B cell (primary cell): Measurements from ENCODE around the gene XYLT1. TPM values are rescaled to one million over a fixed set of nuclear protein-coding genes. Genes with fewer than 3 reads are reported as not detected.

Experiments used
- ATAC-seq: fragments of 200-7000 bp; cut with Tn5 transposase; one replicate; pipeline ENCODE4 v1.10.0; 2021; ENCODE audit warnings: low read depth, mild to moderate bottlenecking, moderate number of reproducible peaks, moderate library complexity
- CTCF ChIA-PET: fragments of 350-600 bp; sonication (Branson Sonifier 250); formaldehyde crosslinking; loops from one replicate; lab custom pipeline; 2021; ENCODE audit warnings: antibody characterized with exemption, inconsistent platforms; lab: Charles Lee
- POLR2A ChIA-PET: fragments of 350-600 bp; sonication (Branson Sonifier 250); formaldehyde crosslinking; loops from one replicate; lab custom pipeline; 2021; ENCODE audit warnings: antibody characterized with exemption; lab: Charles Lee
- DNase-seq: peaks from one replicate; pipeline ENCODE4 v3.0.0; 2013
- H2AFZ ChIP-seq: 2 replicates; pipeline ENCODE4 v1.6.1; 2012; ENCODE audit warnings: mild to moderate bottlenecking, low read depth, low read length; ENCODE audit not compliant: insufficient read depth, poor library complexity, severe bottlenecking
- H3K27ac ChIP-seq, 2 donors: 1 replicate in 1 of 2; 2 replicates in 1 of 2; pipeline ENCODE4 v1.5.1; 2012 to 2013; ENCODE audit warnings: low read length in 2 of 2, mild to moderate bottlenecking in 2 of 2, moderate library complexity in 1 of 2
- H3K27me3 ChIP-seq, 4 experiments: fragments of 200-600 bp in 1 of 4; sonication (generic) in 1 of 4; replicated peaks in 1 of 4; 1 replicate in 2 of 4; 2 replicates in 2 of 4; pipeline versions ENCODE4 v1.6.1 to v1.7.0; 2013 to 2016; ENCODE audit warnings: low read length in 3 of 4, mild to moderate bottlenecking in 2 of 4, mixed read lengths in 1 of 4, moderate library complexity in 1 of 4; ENCODE audit not compliant: insufficient read depth in 4 of 4, control insufficient read depth in 3 of 4; ENCODE audit errors: control extremely low read depth in 1 of 4
- H3K36me3 ChIP-seq, 2 experiments: replicated peaks in 1 of 2; 1 replicate in 1 of 2; 2 replicates in 1 of 2; pipeline versions ENCODE4 v1.6.1 to v1.7.1; 2013; ENCODE audit warnings: low read length in 1 of 2; ENCODE audit not compliant: insufficient read depth in 2 of 2, control insufficient read depth in 1 of 2; ENCODE audit errors: control extremely low read depth in 1 of 2, extremely low read depth in 1 of 2
- H3K4me1 ChIP-seq, 2 donors: fragments of 200-600 bp in 1 of 2; sonication (generic) in 1 of 2; 1 replicate in 1 of 2; 2 replicates in 1 of 2; pipeline versions ENCODE4 v1.5.1 to v1.6.1; 2013 to 2017; ENCODE audit warnings: low read length in 2 of 2; ENCODE audit not compliant: control insufficient read depth in 2 of 2, insufficient read depth in 2 of 2
- H3K4me2 ChIP-seq: replicated peaks from 2 replicates; pipeline ENCODE3; 2012; ENCODE audit warnings: mild to moderate bottlenecking, low read depth, low read length; ENCODE audit not compliant: poor library complexity, severe bottlenecking
- H3K4me3 ChIP-seq, 5 experiments: fragments of 200-600 bp in 1 of 5; sonication (generic) in 1 of 5; 1 replicate in 3 of 5; 2 replicates in 2 of 5; pipeline versions ENCODE4 v1.5.1 to v1.7.0; 2011 to 2016; ENCODE audit warnings: low read length in 4 of 5, mild to moderate bottlenecking in 4 of 5, low read depth in 2 of 5, control low read depth in 1 of 5, moderate library complexity in 1 of 5; ENCODE audit not compliant: insufficient read depth in 1 of 5; ENCODE audit errors: control extremely low read depth in 1 of 5, extremely low read depth in 1 of 5
- H3K79me2 ChIP-seq: fragments of 200-600 bp; sonication (generic); one replicate; pipeline ENCODE4 v1.6.0; 2016; ENCODE audit warnings: low read length; ENCODE audit not compliant: control insufficient read depth, insufficient read depth
- H3K9ac ChIP-seq: fragments of 200-600 bp; sonication (generic); 2 replicates; pipeline ENCODE4 v1.6.1; 2017; ENCODE audit warnings: mild to moderate bottlenecking, low read length, moderate library complexity
- H3K9me3 ChIP-seq, 3 donors: one replicate each; pipeline versions ENCODE4 v1.6.1 to v1.7.1; 2013; ENCODE audit warnings: low read length in 2 of 3; ENCODE audit not compliant: control insufficient read depth in 2 of 3, insufficient read depth in 1 of 3; ENCODE audit errors: control extremely low read depth in 1 of 3
- H4K20me1 ChIP-seq: 2 replicates; pipeline ENCODE4 v1.6.0; 2012; ENCODE audit warnings: mild to moderate bottlenecking, low read length; ENCODE audit not compliant: insufficient read depth, control insufficient read depth, poor library complexity, severe bottlenecking
- H3K27ac Mint-ChIP-seq: one replicate; pipeline ENCODE4 v1.8.0; 2021; ENCODE audit warnings: mixed read lengths
- H3K27me3 Mint-ChIP-seq: one replicate; pipeline ENCODE4 v1.8.0; 2021; ENCODE audit warnings: mixed read lengths
- H3K4me1 Mint-ChIP-seq: one replicate; pipeline ENCODE4 v1.8.0; 2021; ENCODE audit warnings: mixed read lengths
- H3K4me3 Mint-ChIP-seq: one replicate; pipeline ENCODE4 v1.8.0; 2021; ENCODE audit warnings: mixed read lengths
- H3K9me3 Mint-ChIP-seq: one replicate; pipeline ENCODE4 v1.8.0; 2022; ENCODE audit warnings: mixed read lengths; ENCODE audit not compliant: insufficient read depth
- CTCF ChIP-seq: fragments of 200-600 bp; IDR thresholded peaks from one replicate; pipeline ENCODE4 v1.8.0; 2022; ENCODE audit warnings: antibody characterized with exemption, mild to moderate bottlenecking
- EZH2 ChIP-seq: IDR thresholded peaks from 2 replicates; pipeline ENCODE4 v1.6.1; 2012; ENCODE audit warnings: borderline replicate concordance, low read depth, mild to moderate bottlenecking, moderate library complexity, low read length; ENCODE audit not compliant: insufficient read depth, poor library complexity, severe bottlenecking
- WGBS: methylation state at CpG from one replicate; pipeline ENCODE4 v1.1.5; 2013; ENCODE audit warnings: missing lambda C conversion rate; ENCODE audit not compliant: insufficient coverage; 5-methylcytosine and 5-hydroxymethylcytosine counted together
- intact Hi-C: fragments of 100-400 bp; cut with micrococcal nuclease; formaldehyde crosslinking; loops from one replicate; pipeline ENCODE4 v1.10.0; 2022
- polyA plus RNA-seq: library from polyadenylated mRNA; depleted of rRNA; stranded (reverse); fragments of >200 nt; gene quantifications from 2 replicates; pipeline ENCODE4 v1.2.3, GENCODE V29; 2012
- total RNA-seq, 2 donors: library from RNA; stranded (reverse); fragments of 120-200 nt in 1 of 2; gene quantifications; 1 replicate in 1 of 2; 2 replicates in 1 of 2; pipeline versions ENCODE4 v1.2.3 to v1.2.4, GENCODE V29; 2013 to 2022

Gene XYLT1
- total and polyA plus RNA-seq, 2 donors (not counting 1 experiment from before 2014, with no cell fraction given) = 8.7 to 59.6 TPM

- Histone ChIP-seq H3K9ac (no peak overlapping the region), H3K4me3 (no peak overlapping the region), H3K4me1 (peaks cover 0 to 6% of the 10 kb centered on the region in 2 donors), H3K27ac (no peak overlapping the region), H4K20me1 (peaks cover 22% of the 10 kb centered on the region), H3K9me3 (no peaks in the 10 kb centered on the region), H3K36me3 (peaks cover 6 to 8% of the 10 kb centered on the region in 2 experiments), H2AFZ (no peak overlapping the region), H3K4me2 (no peak overlapping the region), H3K79me2 (peaks cover 32% of the 10 kb centered on the region), H3K27me3 (no peaks in the 10 kb centered on the region)
- WGBS = no CpG with 5 or more reads among the region's 2 CpGs
- no peaks in the 10 kb centered on the region for H3K27me3 Mint-ChIP-seq
- no peaks in the 10 kb centered on the region for H3K9me3 Mint-ChIP-seq
- DNase-seq = no peak
- TF ChIP-seq EZH2 (no peak), CTCF (no peak)
- no peak for ATAC-seq
- ChIA-PET CTCF (interaction anchor here (2.3 kb wide), 1 partner anchor 12 kb away, joined by 6 read pairs; no protein-coding TSS in a partner anchor), POLR2A (interaction anchor here (0.7 kb wide), 1 partner anchor 71 kb away, joined by 7 read pairs; no protein-coding TSS in a partner anchor)
- no peak overlapping the region for H3K27ac Mint-ChIP-seq
- peaks cover 2% of the 10 kb centered on the region for H3K4me1 Mint-ChIP-seq
- intact Hi-C loops = no loop called here
- no peak overlapping the region for H3K4me3 Mint-ChIP-seq
These were observed 264.0 kb downstream of the XYLT1 start for GRCh38 chr16:17206712-17207111.

GRCh38 chr16:17205279-17206211 lies 265.2 kb downstream of the XYLT1 start:
- Histone ChIP-seq H3K4me3 (no peak overlapping the region), H3K9me3 (no peaks in the 10 kb centered on the region), H2AFZ (no peak overlapping the region), H3K4me2 (no peak overlapping the region), H3K27ac (no peak overlapping the region), H4K20me1 (peaks cover 22% of the 10 kb centered on the region), H3K4me1 (peaks cover 0 to 6% of the 10 kb centered on the region in 2 donors), H3K9ac (no peak overlapping the region), H3K79me2 (peaks cover 28% of the 10 kb centered on the region), H3K27me3 (no peaks in the 10 kb centered on the region), H3K36me3 (peaks cover 9 to 13% of the 10 kb centered on the region in 2 experiments)
- WGBS = 92% methylated on average over 5 of the region's 8 CpGs
- CTCF ChIA-PET = interaction anchor here (1.8 to 2.6 kb wide), 2 partner anchors 11 to 13 kb away, joined by 5 to 16 read pairs; no protein-coding TSS in a partner anchor
- Mint-ChIP-seq H3K27ac (no peak overlapping the region), H3K4me3 (no peak overlapping the region), H3K27me3 (no peaks in the 10 kb centered on the region), H3K4me1 (peaks cover 2% of the 10 kb centered on the region), H3K9me3 (no peaks in the 10 kb centered on the region)
- intact Hi-C loops = no loop called here
- no peak for DNase-seq
- ATAC-seq = no peak
- POLR2A ChIA-PET = no interaction called here
- TF ChIP-seq EZH2 (no peak), CTCF (no peak)
